Measurements from ENCODE around the gene FNTB. TPM values are rescaled to one million over a fixed set of nuclear protein-coding genes. Genes with fewer than 3 reads are reported as not detected.
"Not testable (repeated sequence)": the region's sequence is repeated elsewhere in the genome, so short reads cannot be mapped to it uniquely, and the experiment has no call there.

The FNTB gene
- polyA plus RNA-seq, 1 donor: 26.2 TPM

DNA sequence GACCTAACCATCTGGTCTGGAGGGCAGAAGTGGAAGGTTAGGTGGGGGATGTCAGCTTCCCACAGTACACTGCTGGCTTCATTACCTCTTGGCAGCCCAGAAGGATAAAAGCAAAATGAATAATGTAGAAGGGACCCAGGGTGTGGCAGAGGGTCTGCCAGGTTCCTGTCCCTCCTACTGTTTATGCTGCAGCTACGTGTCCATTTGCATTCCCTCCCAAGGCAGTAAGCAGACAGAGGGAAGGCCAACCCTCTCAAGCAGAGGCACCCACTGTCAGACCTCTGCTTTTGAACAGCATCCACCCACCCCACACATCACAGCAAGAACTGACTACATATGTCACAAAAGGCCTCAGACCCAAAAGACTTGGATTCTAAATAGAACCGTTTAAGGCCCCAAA is 96.2 kb downstream of the FNTB start:
- WGBS (ENCODE audit: insufficient coverage, low lambda C conversion rate): no CpG with 5 or more reads among the region's 2 CpGs

DNA sequence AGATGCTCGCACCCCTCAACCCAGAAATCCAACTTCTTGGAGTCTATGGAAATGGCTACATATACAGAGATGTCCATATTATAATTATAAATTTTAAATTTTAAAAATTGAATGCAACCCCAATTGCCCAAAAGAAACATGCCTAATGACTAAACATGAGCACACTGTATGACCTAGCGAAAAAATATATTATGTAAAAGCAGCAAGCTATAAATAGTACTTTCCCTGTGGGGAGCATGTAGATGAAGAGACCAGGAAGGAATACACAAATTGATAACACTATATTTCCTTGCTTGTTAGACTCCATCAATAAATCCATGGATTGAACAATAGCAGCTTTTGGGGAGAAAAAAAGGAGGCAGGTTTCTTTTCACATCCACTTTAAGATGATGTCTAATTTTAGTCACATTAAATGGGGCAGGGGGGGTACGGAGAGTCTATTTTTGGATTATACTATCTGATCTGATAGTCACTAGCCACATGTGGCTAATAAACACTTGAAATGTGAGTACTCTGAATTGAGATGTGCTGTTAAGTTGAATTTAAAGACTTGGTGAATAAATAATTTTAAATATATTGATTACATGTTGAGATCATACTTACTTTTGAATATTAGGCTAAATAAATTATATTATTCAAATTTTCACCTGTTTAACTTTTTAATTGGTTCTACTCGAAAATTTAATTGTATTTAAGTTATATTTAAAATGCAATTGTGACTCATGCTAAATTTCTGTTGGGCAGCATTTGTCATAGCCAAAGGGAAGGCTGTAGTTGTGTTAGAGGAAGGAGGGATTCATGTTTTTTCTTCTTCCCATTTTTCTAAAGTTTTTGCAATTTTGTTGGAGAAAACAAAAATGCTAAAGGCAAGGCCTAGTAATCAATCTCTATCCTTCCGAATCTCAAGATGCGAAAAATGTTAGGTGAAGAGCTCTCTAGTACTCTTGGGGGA is 98.1 kb downstream of the FNTB start:
- DNase-seq: no peak
- 79% methylated on average over 4 of the region's 6 CpGs for WGBS (ENCODE audit: insufficient coverage, low lambda C conversion rate)
- peaks cover 31% of the 10 kb centered on the region for H3K4me1 ChIP-seq (ENCODE audit: control insufficient read depth, insufficient read depth, low read length)
- H3K4me3 ChIP-seq (ENCODE audit: low read length): no peak overlapping the region
- H3K36me3 ChIP-seq (ENCODE audit: control insufficient read depth, insufficient read depth, low read length): peaks cover 76% of the 10 kb centered on the region
- H3K27ac ChIP-seq (ENCODE audit: low read length): peak overlapping the region; percentile 99
- no peaks in the 10 kb centered on the region for H3K27me3 ChIP-seq (ENCODE audit: control insufficient read depth, insufficient read depth, low read length)
- peaks cover 12% of the 10 kb centered on the region for H3K9me3 ChIP-seq (ENCODE audit: control insufficient read depth, low read depth, low read length)

More for the DNA sequence above, 96.2 kb downstream of the FNTB start:
- DNase-seq: no peak
- peaks cover 38% of the 10 kb centered on the region for H3K4me1 ChIP-seq (ENCODE audit: control insufficient read depth, insufficient read depth, low read length)
- H3K4me3 ChIP-seq (ENCODE audit: low read length): no peak overlapping the region
- H3K27ac ChIP-seq (ENCODE audit: low read length): peak overlapping the region; percentile 99
- no peaks in the 10 kb centered on the region for H3K27me3 ChIP-seq (ENCODE audit: control insufficient read depth, insufficient read depth, low read length)
- H3K9me3 ChIP-seq (ENCODE audit: control insufficient read depth, low read depth, low read length): peaks cover 11% of the 10 kb centered on the region
- peaks cover 76% of the 10 kb centered on the region for H3K36me3 ChIP-seq (ENCODE audit: control insufficient read depth, insufficient read depth, low read length)

DNA sequence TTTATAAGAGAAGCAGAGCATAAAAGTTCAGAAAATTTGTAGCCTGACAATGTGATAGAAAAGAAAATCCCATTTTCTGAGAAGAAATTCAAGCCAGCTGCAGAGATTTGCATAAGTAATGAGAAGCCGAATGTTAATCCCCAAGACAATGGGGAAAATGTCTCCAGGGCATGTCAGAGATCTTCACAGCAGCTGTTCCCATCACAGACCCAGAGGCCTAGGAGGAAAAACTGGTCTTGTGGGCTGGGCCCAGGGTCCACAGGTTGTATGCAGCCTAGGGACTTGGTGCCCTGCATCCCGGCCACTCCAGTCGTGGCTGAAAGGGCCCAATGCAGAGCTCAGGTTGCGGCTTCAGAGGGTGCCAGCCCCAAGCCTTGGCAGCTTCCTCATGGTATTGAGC is 100.0 kb downstream of the FNTB start:
- H3K27ac ChIP-seq (ENCODE audit: low read length); H3K4me3 ChIP-seq (ENCODE audit: low read length); DNase-seq; H3K27me3 ChIP-seq (ENCODE audit: control insufficient read depth, insufficient read depth, low read length): not testable (repeated sequence)
- peaks cover 16% of the 10 kb centered on the region for H3K4me1 ChIP-seq (ENCODE audit: control insufficient read depth, insufficient read depth, low read length)
- H3K36me3 ChIP-seq (ENCODE audit: control insufficient read depth, insufficient read depth, low read length): peaks cover 86% of the 10 kb centered on the region
- peaks cover 12% of the 10 kb centered on the region for H3K9me3 ChIP-seq (ENCODE audit: control insufficient read depth, low read depth, low read length)
- WGBS (ENCODE audit: insufficient coverage, low lambda C conversion rate): no CpG with 5 or more reads among the region's 4 CpGs

DNA sequence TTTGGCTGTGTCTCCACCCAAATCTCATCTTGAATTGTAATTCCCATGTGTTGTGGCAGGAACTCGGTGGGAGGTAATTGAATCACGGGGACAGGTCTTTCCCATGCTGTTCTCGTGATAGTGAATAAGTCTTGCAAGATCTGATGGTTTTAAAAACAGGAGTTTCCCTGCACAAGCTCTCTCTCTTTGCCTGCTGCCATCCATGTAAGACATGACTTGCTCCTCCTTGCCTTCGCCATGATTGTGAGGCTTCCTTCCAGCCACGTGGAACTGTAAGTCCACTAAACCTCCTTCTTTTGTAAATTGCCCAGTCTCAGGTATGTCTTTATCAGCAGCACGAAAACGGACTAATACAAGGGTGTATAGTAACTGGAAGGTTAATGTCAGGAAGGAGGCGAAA is 101.1 kb downstream of the FNTB start:
- Histone ChIP-seq H3K36me3 (ENCODE audit: control insufficient read depth, insufficient read depth, low read length) (peaks cover 84% of the 10 kb centered on the region), H3K9me3 (ENCODE audit: control insufficient read depth, low read depth, low read length) (peaks cover 12% of the 10 kb centered on the region)
- H3K4me3 ChIP-seq (ENCODE audit: low read length); H3K4me1 ChIP-seq (ENCODE audit: control insufficient read depth, insufficient read depth, low read length); H3K27me3 ChIP-seq (ENCODE audit: control insufficient read depth, insufficient read depth, low read length); H3K27ac ChIP-seq (ENCODE audit: low read length); DNase-seq: not testable (repeated sequence)
- WGBS (ENCODE audit: insufficient coverage, low lambda C conversion rate): no CpG with 5 or more reads among the region's 8 CpGs

DNA sequence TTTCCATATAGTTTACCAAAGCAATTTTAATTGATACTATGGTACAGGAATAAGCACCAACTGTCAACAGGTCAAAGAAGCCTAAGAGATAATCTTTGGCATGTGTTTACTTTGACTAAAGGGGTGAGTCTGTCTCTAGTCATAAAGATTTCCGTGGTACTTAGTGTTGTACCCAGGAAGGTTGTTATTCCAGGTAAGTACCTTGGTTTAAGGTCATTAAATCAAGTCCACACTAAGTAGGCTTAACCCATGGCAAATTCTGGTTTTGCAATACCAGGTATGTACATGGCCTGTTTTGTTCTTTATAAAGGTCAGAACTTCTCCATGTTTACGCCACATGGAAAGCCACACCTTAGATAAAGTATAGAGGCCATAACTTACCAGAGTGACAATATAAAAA is 105.7 kb downstream of the FNTB start:
- 67% methylated on average over 1 of the region's 2 CpGs for WGBS (ENCODE audit: insufficient coverage, low lambda C conversion rate)
- DNase-seq: peak in 1 of 2 donors; percentile 76
- Histone ChIP-seq H3K27ac (ENCODE audit: low read length) (peak overlapping the region; percentile 78), H3K36me3 (ENCODE audit: control insufficient read depth, insufficient read depth, low read length) (peaks cover 79% of the 10 kb centered on the region), H3K4me3 (ENCODE audit: low read length) (no peak overlapping the region), H3K4me1 (ENCODE audit: control insufficient read depth, insufficient read depth, low read length) (peaks cover 14% of the 10 kb centered on the region), H3K9me3 (ENCODE audit: control insufficient read depth, low read depth, low read length) (peaks cover 5% of the 10 kb centered on the region), H3K27me3 (ENCODE audit: control insufficient read depth, insufficient read depth, low read length) (no peaks in the 10 kb centered on the region)

DNA sequence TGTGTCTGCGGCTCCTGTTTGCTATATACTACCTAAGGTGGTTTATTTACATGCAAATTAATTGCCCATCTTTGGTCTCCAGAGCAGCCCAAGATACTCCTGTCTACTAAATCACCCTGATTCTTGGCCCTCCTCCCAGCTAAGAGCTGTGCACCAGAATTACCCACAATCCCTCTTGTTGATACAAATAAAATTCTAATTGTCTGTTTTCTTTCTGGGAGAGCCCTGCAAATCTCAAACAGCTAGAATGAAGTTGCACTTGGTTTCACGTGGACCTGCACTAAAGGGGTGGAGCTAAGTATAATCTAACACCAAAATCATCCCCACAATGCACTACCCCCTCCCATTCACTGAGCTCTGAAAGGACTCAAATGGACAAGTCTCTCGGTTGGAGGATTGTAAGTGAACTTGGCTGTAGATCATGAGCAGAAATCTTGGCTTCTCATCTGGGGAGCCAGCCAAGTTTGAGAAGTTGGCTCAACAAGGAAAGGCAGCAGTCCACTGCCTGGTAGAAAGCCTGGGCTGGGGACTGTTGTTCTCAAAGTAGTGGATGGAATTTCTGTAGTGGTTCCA is 109.0 kb downstream of the FNTB start:
- Histone ChIP-seq H3K27ac (ENCODE audit: low read length) (peak overlapping the region; percentile 12), H3K4me3 (ENCODE audit: low read length) (no peak overlapping the region), H3K4me1 (ENCODE audit: control insufficient read depth, insufficient read depth, low read length) (peaks cover 22% of the 10 kb centered on the region), H3K9me3 (ENCODE audit: control insufficient read depth, low read depth, low read length) (no peaks in the 10 kb centered on the region), H3K36me3 (ENCODE audit: control insufficient read depth, insufficient read depth, low read length) (peaks cover 52% of the 10 kb centered on the region), H3K27me3 (ENCODE audit: control insufficient read depth, insufficient read depth, low read length) (no peaks in the 10 kb centered on the region)
- WGBS (ENCODE audit: insufficient coverage, low lambda C conversion rate): no CpG with 5 or more reads among the region's 3 CpGs
- DNase-seq: no peak

DNA sequence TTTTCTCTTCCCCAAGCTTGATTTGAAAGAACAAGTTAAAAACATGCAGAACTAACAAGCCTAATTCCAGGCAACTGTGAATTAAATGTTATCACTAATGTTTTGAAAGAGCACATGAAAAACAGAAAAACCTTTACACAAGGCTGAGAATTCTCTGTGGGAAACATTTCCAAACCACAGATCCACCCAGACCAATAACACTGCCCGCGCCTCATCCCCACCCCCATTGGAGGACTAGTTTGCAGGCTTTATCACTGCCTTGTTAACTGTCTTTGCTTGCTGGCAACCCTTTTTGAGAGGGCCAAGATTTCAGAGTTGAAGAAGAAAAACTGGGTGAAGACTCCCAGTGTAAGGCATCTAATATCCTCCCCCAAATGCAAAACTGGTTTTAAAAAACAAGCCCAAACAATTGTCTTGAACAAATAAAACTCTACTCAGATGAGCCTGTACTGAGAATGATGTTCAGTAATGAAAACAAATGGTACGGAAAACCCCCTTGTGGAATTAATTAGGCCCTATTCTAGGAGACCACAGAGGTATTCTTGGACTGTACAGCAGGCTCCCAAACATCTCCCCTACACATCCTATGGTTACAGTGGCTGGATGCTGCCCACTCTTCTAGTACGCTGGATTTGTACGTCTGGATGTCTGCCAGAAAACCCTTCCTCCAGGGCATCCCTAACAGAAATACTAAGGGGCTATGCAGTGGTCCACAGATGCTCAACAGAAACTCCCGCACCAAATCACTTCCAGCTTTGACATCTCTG is 109.8 kb downstream of the FNTB start:
- no peaks in the 10 kb centered on the region for H3K9me3 ChIP-seq (ENCODE audit: control insufficient read depth, low read depth, low read length)
- no peaks in the 10 kb centered on the region for H3K27me3 ChIP-seq (ENCODE audit: control insufficient read depth, insufficient read depth, low read length)
- peaks cover 44% of the 10 kb centered on the region for H3K36me3 ChIP-seq (ENCODE audit: control insufficient read depth, insufficient read depth, low read length)
- no peak overlapping the region for H3K4me3 ChIP-seq (ENCODE audit: low read length)
- peaks cover 22% of the 10 kb centered on the region for H3K4me1 ChIP-seq (ENCODE audit: control insufficient read depth, insufficient read depth, low read length)
- WGBS (ENCODE audit: insufficient coverage, low lambda C conversion rate): no CpG with 5 or more reads among the region's 6 CpGs
- no peak for DNase-seq
- peak overlapping the region; percentile 12 for H3K27ac ChIP-seq (ENCODE audit: low read length)

DNA sequence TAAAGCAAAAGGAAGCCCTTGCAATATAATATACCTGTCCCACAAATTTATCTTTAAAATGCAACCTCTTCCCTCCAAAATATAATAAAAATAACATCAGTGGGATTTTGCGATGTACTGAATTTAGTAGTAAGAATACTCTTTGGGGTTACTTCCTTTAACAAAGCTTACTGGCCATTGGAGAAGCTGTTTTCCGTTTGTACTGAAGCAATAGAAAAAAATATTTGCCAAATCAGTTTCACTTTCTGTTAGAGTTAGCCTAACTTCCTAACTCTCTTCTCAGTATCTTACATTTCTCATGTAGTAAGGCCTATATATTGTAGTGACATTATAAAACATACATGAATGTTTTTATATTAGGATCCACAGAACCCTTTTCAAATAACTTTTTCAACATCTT is 111.9 kb downstream of the FNTB start:
- peaks cover 17% of the 10 kb centered on the region for H3K4me1 ChIP-seq (ENCODE audit: control insufficient read depth, insufficient read depth, low read length)
- H3K9me3 ChIP-seq (ENCODE audit: control insufficient read depth, low read depth, low read length): no peaks in the 10 kb centered on the region
- no peaks in the 10 kb centered on the region for H3K27me3 ChIP-seq (ENCODE audit: control insufficient read depth, insufficient read depth, low read length)
- peaks cover 26% of the 10 kb centered on the region for H3K36me3 ChIP-seq (ENCODE audit: control insufficient read depth, insufficient read depth, low read length)
- DNase-seq: peak; percentile 30 to 65
- H3K27ac ChIP-seq (ENCODE audit: low read length): peak overlapping the region; percentile 42
- WGBS (ENCODE audit: insufficient coverage, low lambda C conversion rate): 50% methylated on average over 2 of the region's 2 CpGs
- H3K4me3 ChIP-seq (ENCODE audit: low read length): no peak overlapping the region

DNA sequence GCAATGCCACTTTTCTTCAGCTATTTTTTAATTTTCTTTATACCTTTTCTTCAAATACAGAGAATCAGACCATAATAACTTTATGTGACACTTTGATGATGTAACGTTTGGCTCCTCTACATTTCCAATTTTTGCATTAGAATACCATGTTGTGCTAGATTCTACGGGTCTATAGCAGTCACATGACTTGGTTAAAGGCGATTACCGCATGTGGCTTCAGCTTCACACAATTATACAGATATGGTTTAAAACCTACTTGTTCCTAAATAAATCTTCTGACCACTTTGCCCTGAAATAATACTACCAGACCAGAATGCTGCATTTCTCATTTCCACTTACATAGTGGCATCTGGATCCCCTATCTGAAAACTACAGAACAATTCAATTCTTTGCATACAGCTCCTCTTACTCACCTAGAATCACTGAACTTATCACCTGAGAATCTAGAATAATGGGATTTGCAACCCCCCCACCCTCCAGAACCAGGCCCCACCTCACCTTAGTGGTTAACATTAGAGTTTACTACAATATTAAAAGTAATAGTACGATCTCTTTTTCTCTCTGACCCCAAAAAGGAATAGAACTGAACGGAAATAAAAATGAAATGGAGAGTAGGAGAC is 114.3 kb downstream of the FNTB start:
- 0% methylated on average over 2 of the region's 6 CpGs for WGBS (ENCODE audit: insufficient coverage, low lambda C conversion rate)
- Histone ChIP-seq H3K27me3 (ENCODE audit: control insufficient read depth, insufficient read depth, low read length) (no peaks in the 10 kb centered on the region), H3K4me3 (ENCODE audit: low read length) (peak overlapping the region; percentile 97), H3K36me3 (ENCODE audit: control insufficient read depth, insufficient read depth, low read length) (peaks cover 11% of the 10 kb centered on the region), H3K4me1 (ENCODE audit: control insufficient read depth, insufficient read depth, low read length) (peaks cover 20% of the 10 kb centered on the region), H3K27ac (ENCODE audit: low read length) (peak overlapping the region; percentile 99), H3K9me3 (ENCODE audit: control insufficient read depth, low read depth, low read length) (no peaks in the 10 kb centered on the region)
- DNase-seq: peak in 1 of 2 donors; percentile 57
